Uterus (tissue), 4 donors: ENCODE measurements around the gene C19orf25. TPM values are rescaled to one million over a fixed set of nuclear protein-coding genes. Genes with fewer than 3 reads are reported as not detected.

Source experiments
- DNase-seq, 2 donors: peaks; one replicate each; pipeline ENCODE4 v3.0.0-alpha.2; 2019 to 2020
- H3K27ac ChIP-seq, 2 donors: fragments of 200-600 bp; sonication (generic); 1 replicate in 1 of 2; 2 replicates in 1 of 2; pipeline ENCODE4 v1.5.1; 2016 to 2018
- H3K27me3 ChIP-seq, 2 donors: fragments of 200-600 bp; sonication (generic); one replicate each; pipeline ENCODE4 v1.5.1; 2018 to 2019; ENCODE audit warnings: control low read depth in 1 of 2
- H3K36me3 ChIP-seq, 2 donors: fragments of 200-600 bp; sonication (generic); one replicate each; pipeline ENCODE4 v1.5.1; 2019; ENCODE audit warnings: control low read depth in 1 of 2
- H3K4me1 ChIP-seq, 2 donors: fragments of 200-600 bp; sonication (generic); one replicate each; pipeline ENCODE4 v1.5.1; 2018 to 2019; ENCODE audit warnings: control low read depth in 1 of 2
- H3K4me3 ChIP-seq, 2 donors: fragments of 200-600 bp; sonication (generic); 1 replicate in 1 of 2; 2 replicates in 1 of 2; pipeline ENCODE4 v1.5.1; 2018 to 2019; ENCODE audit warnings: mild to moderate bottlenecking in 1 of 2
- H3K9me3 ChIP-seq, 2 donors: fragments of 200-600 bp; sonication (generic); one replicate each; pipeline ENCODE4 v1.5.1; 2019; ENCODE audit warnings: control low read depth in 1 of 2
- CTCF ChIP-seq, 4 experiments: fragments of 200-600 bp in 2 of 4; fragments of 450-650 bp in 2 of 4; sonication (generic) in 2 of 4; IDR thresholded peaks; one replicate each; pipeline ENCODE4 v1.5.1; 2016 to 2019; ENCODE audit warnings: antibody characterized with exemption in 4 of 4, mild to moderate bottlenecking in 2 of 4, moderate library complexity in 1 of 4
- POLR2A ChIP-seq, 2 donors: fragments of 450-650 bp; IDR thresholded peaks; one replicate each; pipeline ENCODE4 v1.6.1; 2016; ENCODE audit warnings: antibody characterized with exemption in 2 of 2, mild to moderate bottlenecking in 1 of 2, moderate library complexity in 1 of 2
- intact Hi-C: fragments of 100-400 bp; cut with DNase I; formaldehyde crosslinking; loops from one replicate; pipeline ENCODE4 v1.15.1; 2023; ENCODE audit warnings: low total_unique reads
- total RNA-seq, 4 donors: library from RNA; depleted of rRNA in 3 of 4; stranded (reverse); fragments of >200 nt in 3 of 4; gene quantifications; one replicate each; pipeline versions ENCODE4 v1.1.0 to v1.2.4, GENCODE V29; 2014 to 2023
- donor health status: DM: yes; HTN: yes; CAD: no.

C19orf25 gene
- total RNA-seq, 4 donors from 2014 or later, result 17.7 to 32.9 (median 28.9) TPM

GRCh38 chr19:1525343-1525742 lies 46.3 kb upstream of the C19orf25 start:
- no peaks in the 10 kb centered on the region for H3K36me3 ChIP-seq
- H3K27ac ChIP-seq, result no peak overlapping the region
- intact Hi-C loops, result no loop called here
- peaks cover 0 to 15% of the 10 kb centered on the region in 2 donors for H3K4me1 ChIP-seq
- H3K4me3 ChIP-seq, result no peak overlapping the region
- no peaks in the 10 kb centered on the region for H3K9me3 ChIP-seq
- TF ChIP-seq POLR2A (IDR thresholded peaks at IDR 0.05) (no peak), CTCF (IDR thresholded peaks at IDR 0.05) (no peak)
- no peaks in the 10 kb centered on the region for H3K27me3 ChIP-seq
- DNase-seq, result no peak

- intact Hi-C loops, result no loop called here
- H3K4me3 ChIP-seq, result no peak overlapping the region
- H3K27me3 ChIP-seq, result no peaks in the 10 kb centered on the region
- H3K4me1 ChIP-seq, result peaks cover 0 to 15% of the 10 kb centered on the region in 2 donors
- no peaks in the 10 kb centered on the region for H3K36me3 ChIP-seq
- H3K27ac ChIP-seq, result no peak overlapping the region
- no peaks in the 10 kb centered on the region for H3K9me3 ChIP-seq
- TF ChIP-seq POLR2A (IDR thresholded peaks at IDR 0.05) (no peak), CTCF (IDR thresholded peaks at IDR 0.05) (no peak)
- DNase-seq, result no peak
Measured at GRCh38 chr19:1524972-1525325, 45.9 kb upstream of the C19orf25 start.

GRCh38 chr19:1524287-1524971 lies 45.4 kb upstream of the C19orf25 start:
- H3K4me3 ChIP-seq, result peak overlapping the region in 1 of 2 donors; percentile 5
- intact Hi-C loops, result no loop called here
- no peak overlapping the region for H3K27ac ChIP-seq
- peaks cover 0 to 15% of the 10 kb centered on the region in 2 donors for H3K4me1 ChIP-seq
- DNase-seq, result no peak
- no peaks in the 10 kb centered on the region for H3K27me3 ChIP-seq
- TF ChIP-seq CTCF (IDR thresholded peaks at IDR 0.05) (no peak), POLR2A (IDR thresholded peaks at IDR 0.05) (no peak)
- H3K9me3 ChIP-seq, result no peaks in the 10 kb centered on the region
- H3K36me3 ChIP-seq, result no peaks in the 10 kb centered on the region

- Histone ChIP-seq H3K4me1 (peaks cover 0 to 15% of the 10 kb centered on the region in 2 donors), H3K4me3 (peak within 1 kb of the TSS; percentile 5 to 22), H3K36me3 (no peaks in the 10 kb centered on the region), H3K27me3 (no peaks in the 10 kb centered on the region), H3K9me3 (no peaks in the 10 kb centered on the region), H3K27ac (no peak within 1 kb of the TSS)
- no peak for DNase-seq
- TF ChIP-seq CTCF (IDR thresholded peaks at IDR 0.05), result peak in 3 of 4 experiments; percentile 9 to 21 (median 12)
- peak in 1 of 2 donors; percentile 76 for TF ChIP-seq POLR2A (IDR thresholded peaks at IDR 0.05)
- intact Hi-C loops, result no loop called here
Measured at GRCh38 chr19:1523412-1524286, 44.6 kb upstream of the C19orf25 start, which contains the start of gene PLK5. Gene PLK5, plus strand, starts transcription at chr19:1524077. Its CDS starts 2,920 bp downstream, at chr19:1526997.

GRCh38 chr19:1522838-1523237 lies 43.8 kb upstream of the C19orf25 start:
- H3K4me3 ChIP-seq, result no peak overlapping the region
- TF ChIP-seq POLR2A (IDR thresholded peaks at IDR 0.05), result no peak
- TF ChIP-seq CTCF (IDR thresholded peaks at IDR 0.05), result no peak
- no peak overlapping the region for H3K27ac ChIP-seq
- no peak for DNase-seq
- intact Hi-C loops, result no loop called here
- H3K27me3 ChIP-seq, result no peaks in the 10 kb centered on the region
- H3K9me3 ChIP-seq, result no peaks in the 10 kb centered on the region
- peaks cover 0 to 15% of the 10 kb centered on the region in 2 donors for H3K4me1 ChIP-seq
- H3K36me3 ChIP-seq, result no peaks in the 10 kb centered on the region
